ENCODE data around the gene CTBP2.

CTBP2 gene

DNA sequence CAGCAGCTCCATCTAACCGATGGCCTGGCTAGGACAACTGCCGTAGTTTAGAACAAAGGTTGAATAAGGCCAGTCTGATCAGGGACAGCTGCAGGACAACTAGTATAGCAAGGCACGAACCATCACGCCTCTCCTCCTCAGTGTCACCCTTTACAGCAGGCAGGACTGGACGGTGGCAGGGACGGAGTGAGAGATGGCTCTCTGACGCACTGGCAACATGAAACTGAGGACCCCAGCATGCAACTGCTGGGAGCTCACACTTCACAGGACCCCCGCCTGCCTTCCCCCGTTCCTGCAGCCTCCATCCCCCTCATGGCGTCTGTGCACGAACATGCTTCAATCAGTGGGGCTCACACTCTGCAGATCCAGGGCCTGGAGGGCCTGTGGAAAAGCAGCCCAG, 164.8 kb downstream of the CTBP2 start:
- no peak overlapping the region for H3K4me3 ChIP-seq (replicated peaks; ENCODE audit: low read depth, low read length)
- no peaks in the 10 kb centered on the region; the same call in 1 of the 2 replicates for H3K27me3 ChIP-seq (replicated peaks; ENCODE audit: control insufficient read depth, insufficient read depth, low read length)
- peaks cover 1% of the 10 kb centered on the region for H3K36me3 ChIP-seq (ENCODE audit: control insufficient read depth, insufficient read depth, low read length)
- DNase-seq (ENCODE audit: extremely low read depth, insufficient read length) = no peak
- TF ChIP-seq, protein P1, sequence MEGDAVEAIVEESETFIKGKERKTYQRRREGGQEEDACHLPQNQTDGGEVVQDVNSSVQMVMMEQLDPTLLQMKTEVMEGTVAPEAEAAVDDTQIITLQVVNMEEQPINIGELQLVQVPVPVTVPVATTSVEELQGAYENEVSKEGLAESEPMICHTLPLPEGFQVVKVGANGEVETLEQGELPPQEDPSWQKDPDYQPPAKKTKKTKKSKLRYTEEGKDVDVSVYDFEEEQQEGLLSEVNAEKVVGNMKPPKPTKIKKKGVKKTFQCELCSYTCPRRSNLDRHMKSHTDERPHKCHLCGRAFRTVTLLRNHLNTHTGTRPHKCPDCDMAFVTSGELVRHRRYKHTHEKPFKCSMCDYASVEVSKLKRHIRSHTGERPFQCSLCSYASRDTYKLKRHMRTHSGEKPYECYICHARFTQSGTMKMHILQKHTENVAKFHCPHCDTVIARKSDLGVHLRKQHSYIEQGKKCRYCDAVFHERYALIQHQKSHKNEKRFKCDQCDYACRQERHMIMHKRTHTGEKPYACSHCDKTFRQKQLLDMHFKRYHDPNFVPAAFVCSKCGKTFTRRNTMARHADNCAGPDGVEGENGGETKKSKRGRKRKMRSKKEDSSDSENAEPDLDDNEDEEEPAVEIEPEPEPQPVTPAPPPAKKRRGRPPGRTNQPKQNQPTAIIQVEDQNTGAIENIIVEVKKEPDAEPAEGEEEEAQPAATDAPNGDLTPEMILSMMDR (IDR thresholded peaks at IDR 0.05; ENCODE audit: insufficient read depth, low read length, poor library complexity, severe bottlenecking) = no peak

DNA sequence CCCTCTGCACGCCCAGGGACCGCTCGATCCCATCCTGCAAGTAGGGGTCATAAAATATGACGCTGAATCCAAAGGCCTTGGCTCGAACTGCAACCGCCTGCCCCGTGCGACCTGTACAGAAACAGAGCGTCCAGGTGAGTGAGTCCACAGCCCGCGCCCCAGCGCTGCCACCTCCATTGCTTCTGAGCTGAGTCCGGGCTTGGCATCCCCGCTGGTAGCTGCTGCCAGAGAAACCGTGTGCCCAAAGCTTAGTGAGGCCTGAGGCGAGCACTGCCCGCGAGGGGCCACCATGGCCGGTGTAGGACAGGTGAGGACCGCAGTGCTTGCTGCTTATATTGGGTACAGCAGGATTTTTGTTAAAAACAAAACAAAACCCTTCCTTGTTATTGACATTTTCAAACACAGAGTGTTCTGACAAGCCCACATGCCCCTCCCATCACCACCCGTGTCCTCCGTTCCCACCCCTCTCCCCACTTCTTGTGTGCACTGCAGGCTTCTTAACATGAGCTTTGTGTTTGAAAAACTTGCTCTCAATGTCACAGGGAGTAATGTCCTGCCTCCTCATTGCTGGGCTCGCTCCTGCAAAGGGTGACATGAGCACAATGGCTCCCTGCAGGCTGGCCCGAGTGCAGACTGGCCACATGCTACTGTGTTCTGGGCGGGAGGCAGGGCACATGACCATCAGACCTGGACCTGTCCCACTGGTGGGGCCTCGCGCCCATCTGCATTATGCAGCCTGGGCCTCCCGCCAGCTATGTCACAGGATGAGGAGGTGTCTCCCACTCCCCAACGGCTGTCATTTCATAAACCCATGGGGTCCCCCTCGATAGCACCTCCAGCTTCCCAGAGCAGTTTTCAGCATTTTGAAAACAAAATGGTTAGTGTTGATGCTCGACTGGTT, 165.5 kb downstream of the CTBP2 start:
- no peak for DNase-seq (ENCODE audit: extremely low read depth, insufficient read length)
- no peak overlapping the region for H3K4me3 ChIP-seq (replicated peaks; ENCODE audit: low read depth, low read length)
- H3K36me3 ChIP-seq (ENCODE audit: control insufficient read depth, insufficient read depth, low read length) = peaks cover 1% of the 10 kb centered on the region
- TF ChIP-seq, protein P1 (IDR thresholded peaks at IDR 0.05; ENCODE audit: insufficient read depth, low read length, poor library complexity, severe bottlenecking) = no peak
- H3K27me3 ChIP-seq (replicated peaks; ENCODE audit: control insufficient read depth, insufficient read depth, low read length) = no peaks in the 10 kb centered on the region; the same call in 1 of the 2 replicates

DNA sequence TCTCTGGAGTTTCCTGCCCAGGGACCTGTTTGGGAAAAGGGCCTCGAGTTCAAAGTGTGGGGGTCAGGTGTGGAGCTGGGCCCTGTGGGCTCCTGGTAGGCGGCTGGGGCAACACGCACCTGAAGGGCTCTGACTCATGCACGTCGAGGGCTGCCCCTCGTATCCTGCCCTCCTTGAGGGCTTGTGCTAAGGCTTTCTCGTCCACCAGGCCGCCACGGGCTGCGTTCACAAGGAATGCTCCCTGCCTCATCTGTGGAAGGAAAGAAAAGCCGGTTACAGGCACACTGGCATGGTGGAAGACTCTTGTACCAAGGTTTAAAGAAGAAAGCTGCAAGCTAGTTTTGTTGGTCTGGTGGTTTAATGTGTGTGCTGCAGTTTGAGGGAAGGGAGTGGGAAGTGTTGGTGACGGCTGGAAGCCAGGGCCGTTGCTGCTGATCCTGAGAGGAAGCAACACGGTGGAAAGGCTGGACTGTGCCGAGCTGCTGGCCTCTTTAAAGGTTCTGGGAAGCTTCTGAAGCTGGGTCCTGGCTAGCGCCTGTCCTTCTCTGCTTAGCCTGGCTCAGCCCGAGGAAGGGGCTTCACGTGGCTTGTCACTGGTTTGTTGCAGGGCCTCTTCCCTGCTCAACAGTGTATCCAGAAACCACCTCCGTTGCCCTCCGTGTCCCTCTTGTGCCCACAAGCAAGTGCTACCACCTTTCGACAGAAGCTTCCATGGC, 166.5 kb downstream of the CTBP2 start:
- peaks cover 1% of the 10 kb centered on the region for H3K36me3 ChIP-seq (ENCODE audit: control insufficient read depth, insufficient read depth, low read length)

DNA sequence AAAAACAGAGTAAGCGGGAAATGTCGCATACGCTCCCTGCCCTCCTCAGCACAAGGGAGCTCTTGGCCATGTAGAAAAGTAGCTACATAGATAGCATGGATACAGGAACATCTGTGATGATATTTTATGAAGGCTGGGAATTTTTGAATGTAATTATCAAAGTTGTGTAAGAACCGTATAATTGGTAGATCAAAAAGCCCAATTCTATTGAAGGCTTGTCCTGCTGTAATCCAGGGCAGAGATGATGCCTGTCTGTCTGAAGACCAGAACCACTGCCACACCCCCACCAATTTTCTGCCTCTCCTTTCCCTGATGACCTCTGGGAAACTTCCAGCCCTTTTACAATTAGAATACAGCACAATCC, 167.0 kb downstream of the CTBP2 start:
- peaks cover 1% of the 10 kb centered on the region for H3K36me3 ChIP-seq (ENCODE audit: control insufficient read depth, insufficient read depth, low read length)
- H3K4me3 ChIP-seq (replicated peaks; ENCODE audit: low read depth, low read length) = no peak overlapping the region
- DNase-seq (ENCODE audit: extremely low read depth, insufficient read length) = no peak
- TF ChIP-seq, protein P1 (IDR thresholded peaks at IDR 0.05; ENCODE audit: insufficient read depth, low read length, poor library complexity, severe bottlenecking) = no peak
- no peaks in the 10 kb centered on the region; the same call in 1 of the 2 replicates for H3K27me3 ChIP-seq (replicated peaks; ENCODE audit: control insufficient read depth, insufficient read depth, low read length)

More for the DNA sequence above, 166.5 kb downstream of the CTBP2 start:
- H3K4me3 ChIP-seq (replicated peaks; ENCODE audit: low read depth, low read length) = no peak overlapping the region
- no peaks in the 10 kb centered on the region; the same call in 1 of the 2 replicates for H3K27me3 ChIP-seq (replicated peaks; ENCODE audit: control insufficient read depth, insufficient read depth, low read length)
- TF ChIP-seq, protein P1 (IDR thresholded peaks at IDR 0.05; ENCODE audit: insufficient read depth, low read length, poor library complexity, severe bottlenecking) = no peak
- DNase-seq (ENCODE audit: extremely low read depth, insufficient read length) = no peak

DNA sequence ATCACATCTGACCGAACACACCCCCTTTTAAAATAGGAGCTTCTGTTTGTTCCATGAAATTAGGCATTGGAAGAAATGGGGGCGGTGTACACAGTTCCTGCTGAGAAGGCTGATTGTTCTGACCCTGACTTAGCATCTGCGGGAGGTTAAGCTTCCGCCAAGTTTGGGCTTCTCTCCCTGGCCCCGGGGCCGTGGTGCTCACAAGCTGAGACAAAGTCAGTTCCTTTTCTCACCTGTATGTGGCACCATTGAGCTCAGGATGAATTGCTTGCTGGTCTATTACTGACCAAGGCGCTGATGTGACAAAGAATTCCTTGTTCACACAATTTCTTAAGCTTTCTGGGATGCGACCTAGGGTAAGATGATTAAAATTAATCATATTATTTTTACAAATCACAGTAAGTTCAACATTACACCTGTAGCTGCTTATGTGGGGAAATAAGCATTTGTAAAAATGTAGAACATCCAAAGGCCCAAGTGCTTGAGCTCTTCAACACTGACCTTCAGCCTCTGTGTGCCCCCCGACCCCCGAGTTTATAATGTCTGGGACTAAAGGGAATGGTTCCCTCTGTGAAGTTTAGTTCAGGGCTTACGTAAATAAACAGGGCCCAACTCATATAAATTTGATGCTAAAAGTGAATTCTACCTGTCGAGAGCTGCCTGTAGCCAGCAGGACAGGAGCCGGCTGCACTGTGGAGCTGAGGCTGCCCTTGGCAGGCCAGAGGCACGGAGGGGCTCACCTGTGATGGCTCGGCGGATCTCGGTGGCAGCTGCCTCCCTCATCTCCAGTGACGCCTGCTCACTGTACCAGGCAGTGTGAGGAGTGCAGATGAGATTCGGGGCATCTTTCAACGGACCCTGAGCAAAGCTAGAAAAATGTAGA, 167.7 kb downstream of the CTBP2 start:
- TF ChIP-seq, protein P1 (IDR thresholded peaks at IDR 0.05; ENCODE audit: insufficient read depth, low read length, poor library complexity, severe bottlenecking) = peak; percentile 50
- H3K27me3 ChIP-seq (replicated peaks; ENCODE audit: control insufficient read depth, insufficient read depth, low read length) = no peaks in the 10 kb centered on the region
- DNase-seq (ENCODE audit: extremely low read depth, insufficient read length) = no peak
- H3K4me3 ChIP-seq (replicated peaks; ENCODE audit: low read depth, low read length) = no peak overlapping the region
- H3K36me3 ChIP-seq (ENCODE audit: control insufficient read depth, insufficient read depth, low read length) = peaks cover 1% of the 10 kb centered on the region

Data from GM06990 (cell line).